Dermis microvascular lymphatic vessel endothelial cell (primary cell): ENCODE measurements around the gene SHISA7. TPM values are rescaled to one million over a fixed set of nuclear protein-coding genes. Genes with fewer than 3 reads are reported as not detected.

Source experiments
- DNase-seq, 2 donors: peaks; one replicate each; pipeline versions ENCODE4 v3.0.0 to v3.0.0-alpha.2; 2010; ENCODE audit warnings: low read depth in 2 of 2
- total RNA-seq: library from RNA; depleted of rRNA; stranded (reverse); fragments of >200 nt; gene quantifications from 2 replicates; pipeline ENCODE4 v1.2.1, GENCODE V29; 2014

SHISA7 gene
- total RNA-seq, 1 donor from 2014 or later = not detected

DNA sequence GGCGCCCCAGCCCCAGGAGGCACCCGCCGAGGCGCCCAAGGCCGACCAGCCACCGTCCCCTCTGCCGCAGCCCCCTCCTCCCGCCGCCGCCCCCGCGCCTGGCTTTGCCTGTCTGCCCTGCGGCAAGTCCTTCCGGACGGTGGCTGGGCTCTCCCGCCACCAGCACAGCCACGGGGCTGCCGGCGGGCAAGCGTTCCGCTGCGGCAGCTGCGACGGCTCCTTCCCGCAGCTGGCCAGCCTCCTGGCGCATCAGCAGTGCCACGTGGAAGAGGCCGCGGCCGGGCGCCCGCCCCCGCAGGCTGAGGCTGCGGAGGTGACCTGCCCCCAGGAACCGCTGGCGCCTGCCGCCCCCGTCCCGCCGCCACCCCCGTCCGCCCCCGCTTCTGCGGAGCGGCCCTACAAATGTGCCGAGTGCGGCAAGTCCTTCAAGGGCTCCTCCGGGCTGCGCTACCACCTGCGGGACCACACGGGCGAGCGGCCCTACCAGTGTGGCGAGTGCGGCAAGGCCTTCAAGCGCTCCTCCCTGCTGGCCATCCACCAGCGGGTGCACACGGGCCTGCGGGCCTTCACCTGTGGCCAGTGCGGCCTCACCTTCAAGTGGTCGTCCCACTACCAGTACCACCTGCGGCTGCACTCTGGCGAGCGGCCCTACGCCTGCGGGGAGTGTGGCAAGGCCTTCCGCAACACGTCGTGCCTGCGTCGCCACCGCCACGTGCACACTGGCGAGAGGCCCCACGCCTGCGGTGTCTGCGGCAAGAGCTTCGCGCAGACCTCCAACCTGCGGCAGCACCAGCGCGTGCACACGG, 39.3 kb upstream of the SHISA7 start:
- DNase-seq = no peak

- DNase-seq = no peak
These were observed 38.7 kb upstream of the SHISA7 start for GRCh38 chr19:55481794-55482155.

DNA sequence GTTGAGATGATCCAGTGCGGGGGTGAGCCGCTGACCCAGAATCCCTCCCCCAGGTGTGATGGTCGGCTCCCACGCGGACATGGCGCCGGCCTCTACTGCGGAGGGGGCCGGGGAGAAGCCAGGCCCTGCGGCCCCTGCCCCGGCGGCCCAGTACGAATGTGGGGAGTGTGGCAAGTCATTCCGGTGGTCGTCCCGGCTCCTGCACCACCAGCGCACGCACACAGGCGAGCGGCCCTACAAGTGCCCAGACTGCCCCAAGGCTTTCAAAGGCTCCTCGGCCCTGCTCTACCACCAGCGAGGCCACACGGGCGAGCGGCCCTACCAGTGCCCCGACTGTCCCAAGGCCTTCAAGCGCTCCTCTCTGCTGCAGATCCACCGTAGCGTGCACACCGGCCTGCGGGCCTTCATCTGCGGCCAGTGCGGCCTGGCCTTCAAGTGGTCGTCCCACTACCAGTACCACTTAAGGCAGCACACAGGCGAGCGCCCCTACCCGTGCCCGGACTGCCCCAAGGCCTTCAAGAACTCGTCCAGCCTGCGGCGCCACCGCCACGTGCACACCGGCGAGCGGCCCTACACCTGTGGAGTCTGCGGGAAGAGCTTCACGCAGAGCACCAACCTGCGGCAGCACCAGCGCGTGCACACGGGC, 38.2 kb upstream of the SHISA7 start:
- no peak for DNase-seq

- DNase-seq = no peak
These were observed 36.5 kb upstream of the SHISA7 start for GRCh38 chr19:55479451-55480230.

- DNase-seq = no peak
These were observed 35.9 kb upstream of the SHISA7 start for GRCh38 chr19:55479045-55479444.

GRCh38 chr19:55478364-55478763, 35.3 kb upstream of the SHISA7 start:
- DNase-seq = no peak

DNA sequence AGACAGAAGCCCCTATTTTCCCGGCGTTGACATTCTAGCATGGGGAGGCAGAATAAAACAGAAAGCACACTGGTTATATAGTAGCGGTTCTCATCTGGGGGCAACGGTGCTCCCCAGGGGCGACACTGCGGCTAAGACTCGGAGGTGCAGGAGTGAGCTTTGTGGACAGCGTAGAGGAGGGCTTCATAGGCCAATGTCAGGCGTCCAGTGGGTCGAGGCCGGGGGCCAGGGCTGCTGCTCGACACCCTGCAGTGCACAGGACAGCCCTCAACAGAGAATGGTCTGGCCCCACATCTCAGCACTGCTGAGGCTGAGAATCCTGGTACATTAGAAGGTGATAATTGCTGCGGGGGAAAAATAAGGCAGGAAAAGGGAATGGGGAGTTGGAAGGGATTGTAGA, 34.8 kb upstream of the SHISA7 start:
- DNase-seq = no peak

- DNase-seq = peak; percentile 95 to 98
These were observed 33.1 kb upstream of the SHISA7 start, which contains the start of gene ZNF628 for GRCh38 chr19:55476100-55476775. Gene ZNF628, plus strand, starts transcription at chr19:55476617. Its CDS starts 3,294 bp downstream, at chr19:55479911.

DNA sequence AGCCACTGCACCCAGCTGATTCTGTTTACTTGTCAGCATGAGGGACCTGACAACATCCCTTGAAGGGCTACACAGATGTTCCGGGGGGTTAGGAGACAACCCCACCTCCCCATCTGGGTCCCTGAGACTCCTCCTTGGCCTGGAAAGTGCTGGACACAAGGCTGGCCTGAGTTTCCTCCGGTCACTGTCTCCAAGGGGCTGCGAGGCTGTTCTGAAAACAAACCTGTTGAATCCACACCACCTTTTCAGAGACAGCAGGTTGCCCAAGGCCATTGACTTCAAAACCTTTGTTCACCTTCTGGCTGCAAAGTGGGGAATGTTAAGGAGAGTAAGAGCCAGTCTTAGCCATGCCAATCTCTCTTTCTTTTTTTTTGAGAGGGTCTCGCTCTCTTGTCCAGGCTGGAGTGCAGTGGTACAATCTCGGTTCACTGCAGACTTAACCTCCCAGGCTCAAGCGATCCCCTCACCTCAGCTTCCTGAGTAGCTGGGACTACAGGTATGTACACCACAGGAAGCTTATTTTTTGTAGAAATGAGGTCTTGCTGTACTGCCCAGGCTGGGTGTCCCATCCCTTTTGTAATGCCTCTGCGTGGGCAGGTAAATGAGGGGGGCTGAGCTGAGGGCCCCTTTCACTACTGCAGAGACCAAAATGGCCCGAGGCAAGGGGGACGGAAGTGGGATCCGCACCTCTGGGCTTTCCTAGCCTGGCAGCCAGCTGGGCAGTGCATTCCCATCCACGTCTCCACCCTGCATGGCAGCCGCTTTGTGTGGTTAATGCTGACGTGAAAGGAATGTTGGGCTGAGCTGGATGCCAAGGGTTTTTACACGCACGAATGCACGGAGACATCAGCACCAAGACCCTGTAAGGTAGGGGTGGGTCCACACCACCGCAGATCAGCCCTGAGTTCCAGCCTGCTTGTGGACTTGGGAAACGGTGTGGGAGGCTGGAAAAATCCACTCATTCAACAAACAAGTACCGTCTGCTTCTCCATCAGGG, 31.5 kb upstream of the SHISA7 start:
- DNase-seq = no peak

GRCh38 chr19:55473225-55474012, 30.3 kb upstream of the SHISA7 start:
- DNase-seq = no peak

GRCh38 chr19:55472463-55472862, 29.4 kb upstream of the SHISA7 start:
- no peak for DNase-seq

DNA sequence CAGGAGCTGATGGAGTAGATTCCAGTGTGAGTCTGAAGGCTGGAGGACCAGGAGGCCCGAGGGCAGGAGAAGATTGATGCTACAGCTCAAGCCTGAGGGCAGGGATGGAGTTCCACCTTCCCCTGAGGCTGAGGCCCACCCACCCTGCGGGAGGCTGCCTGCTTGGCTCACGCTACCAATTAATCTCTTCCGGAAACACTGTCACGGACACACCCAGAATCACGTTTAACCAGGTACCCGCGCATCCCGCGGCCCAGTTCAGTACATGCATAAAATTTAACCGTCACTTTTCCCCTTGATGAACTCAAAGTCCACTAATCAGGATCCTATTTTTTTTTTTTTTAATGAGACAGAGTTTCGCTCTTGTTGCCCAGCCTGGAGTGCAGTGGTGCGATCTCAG, 28.2 kb upstream of the SHISA7 start:
- no peak for DNase-seq

DNA sequence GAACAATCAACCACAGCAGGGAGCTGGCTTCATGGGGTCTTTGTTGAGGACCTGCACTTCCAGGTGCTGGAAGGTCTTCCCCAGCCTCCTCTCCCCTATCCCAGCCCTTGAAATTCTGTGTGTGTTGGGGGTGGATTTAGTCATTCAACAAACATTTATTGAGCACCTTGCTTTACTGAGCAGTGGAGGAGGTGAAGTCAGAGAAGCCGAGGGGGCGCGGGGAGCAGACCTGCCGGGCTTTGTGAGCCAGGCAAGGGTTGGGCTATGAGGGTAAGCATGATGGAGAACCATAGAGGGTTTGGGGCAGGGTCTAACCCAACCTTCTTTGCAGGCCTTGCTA, 24.9 kb upstream of the SHISA7 start:
- no peak for DNase-seq

DNA sequence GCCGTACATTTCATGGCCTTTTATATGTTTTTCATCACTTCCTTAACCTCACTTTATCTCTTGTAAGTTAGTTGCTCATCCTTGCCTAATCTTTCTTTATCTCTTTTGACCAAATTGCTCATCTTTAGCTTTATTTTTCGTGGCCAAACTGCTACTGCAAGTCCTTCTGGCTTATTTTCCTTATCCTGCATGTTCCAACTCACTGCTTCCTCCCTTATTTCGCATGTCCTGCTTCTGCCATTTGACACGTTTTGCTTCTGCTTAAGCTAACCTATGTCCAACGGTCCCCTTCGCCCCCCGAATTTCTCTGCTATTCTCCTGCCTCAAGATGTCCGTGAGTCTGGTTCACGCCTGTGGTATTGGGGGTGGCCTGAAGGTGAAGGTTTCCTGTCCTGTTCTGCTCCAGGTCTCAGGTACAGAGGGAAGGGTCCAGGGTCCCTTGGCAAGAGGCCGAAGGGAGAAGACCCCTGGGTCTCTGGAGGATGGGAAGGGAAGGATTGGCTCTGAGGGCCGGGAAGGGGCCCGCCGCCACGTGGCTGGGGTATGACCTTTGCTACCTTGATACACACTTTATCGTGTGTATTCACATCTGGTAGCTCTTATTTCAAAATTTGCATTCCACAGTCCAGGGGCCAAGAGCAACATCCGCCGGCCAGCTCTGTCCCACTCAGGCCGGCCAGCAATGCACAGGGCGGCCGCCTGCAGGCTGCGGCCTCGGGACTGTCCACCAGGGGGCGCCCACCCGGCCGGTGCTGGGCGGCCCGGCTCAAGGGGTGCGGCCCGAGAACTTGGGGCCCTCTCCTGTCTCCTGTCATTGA, 24.3 kb upstream of the SHISA7 start:
- DNase-seq = peak; percentile 48 to 55

DNA sequence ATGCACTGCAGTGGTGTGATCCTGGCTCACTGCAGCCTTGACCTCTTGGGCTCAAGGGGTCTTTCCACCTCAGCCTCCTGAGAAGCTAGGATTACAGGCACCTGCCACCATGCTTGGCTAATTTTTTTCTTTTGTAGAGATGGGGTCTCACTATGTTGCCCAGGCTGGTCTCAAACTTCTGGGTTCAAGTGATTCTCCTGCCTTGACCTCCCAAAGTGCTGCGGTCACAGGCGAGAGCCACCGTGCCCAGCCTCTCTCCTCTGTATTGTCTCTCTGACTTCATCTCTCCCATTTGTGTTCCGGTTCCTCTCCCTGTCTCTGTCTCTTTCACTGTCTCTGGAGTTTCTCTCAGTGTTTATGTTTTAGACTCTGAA, 23.1 kb upstream of the SHISA7 start:
- DNase-seq = no peak

DNA sequence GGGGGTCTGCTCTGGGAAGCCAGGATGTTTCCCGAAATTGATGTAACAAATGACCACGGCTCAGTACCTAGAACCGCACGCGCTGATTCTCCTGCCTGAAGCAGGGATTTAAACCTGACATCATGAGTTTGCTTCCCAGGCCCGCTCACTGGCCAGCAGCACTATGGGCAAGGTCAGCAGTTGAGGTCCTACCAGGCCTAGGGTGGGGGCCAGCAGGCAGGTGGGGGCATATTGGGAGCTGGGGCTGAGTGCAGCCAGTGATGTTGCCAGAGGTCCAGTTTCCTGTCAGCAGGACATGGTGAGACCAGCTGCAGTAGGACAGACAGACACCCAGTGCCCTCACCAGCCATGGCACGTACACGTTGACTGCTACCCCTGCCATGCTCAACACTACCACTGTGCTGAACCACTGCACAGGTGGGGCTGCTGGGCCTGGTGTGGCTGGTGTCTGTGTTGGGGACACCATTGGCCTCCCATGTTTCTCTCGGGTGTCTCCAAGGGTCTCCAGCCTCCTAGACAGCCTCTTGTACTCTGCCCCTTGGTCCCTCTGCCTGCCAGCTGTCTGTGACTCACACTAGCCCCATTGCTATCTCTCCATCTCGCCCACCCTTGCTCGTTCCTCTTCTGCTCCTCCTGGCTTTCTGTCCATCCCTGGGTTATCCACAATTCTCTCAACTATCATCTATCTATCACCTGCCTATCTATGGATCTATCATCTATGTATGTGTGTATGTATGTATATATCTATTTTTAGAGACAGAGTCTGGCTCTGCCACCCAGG, 22.6 kb upstream of the SHISA7 start:
- DNase-seq = no peak

- no peak for DNase-seq
These were observed 21.6 kb upstream of the SHISA7 start, which contains the start of gene C19orf85 for GRCh38 chr19:55464662-55465054. Gene C19orf85, minus strand, starts transcription at chr19:55464751. Its CDS starts 197 bp downstream, at chr19:55464554.

GRCh38 chr19:55464039-55464661, 21.1 kb upstream of the SHISA7 start:
- DNase-seq = no peak
